Muscle layer of colon (tissue), 2 donors: ENCODE results near the gene ZDHHC17.

Experiments
- H3K27ac ChIP-seq: one replicate; pipeline ENCODE4 v1.7.0; 2013; ENCODE audit warnings: low read depth, mild to moderate bottlenecking, low read length, moderate library complexity
- H3K27me3 ChIP-seq, 2 donors: one replicate each; pipeline ENCODE4 v1.7.0; 2013; ENCODE audit warnings: low read length in 2 of 2, mild to moderate bottlenecking in 2 of 2; ENCODE audit not compliant: insufficient read depth in 2 of 2, control insufficient read depth in 1 of 2
- H3K36me3 ChIP-seq: one replicate; pipeline ENCODE4 v1.7.0; 2013; ENCODE audit warnings: mild to moderate bottlenecking, low read length; ENCODE audit not compliant: insufficient read depth
- H3K4me1 ChIP-seq: one replicate; pipeline ENCODE4 v1.7.0; 2013; ENCODE audit warnings: mild to moderate bottlenecking, low read length; ENCODE audit not compliant: insufficient read depth
- H3K4me3 ChIP-seq, 2 donors: one replicate each; pipeline ENCODE4 v1.7.0; 2013; ENCODE audit warnings: low read length in 2 of 2, low read depth in 1 of 2, mild to moderate bottlenecking in 1 of 2, moderate library complexity in 1 of 2
- H3K9ac ChIP-seq: one replicate; pipeline ENCODE4 v1.7.0; 2013; ENCODE audit warnings: low read length
- H3K9me3 ChIP-seq: one replicate; pipeline ENCODE4 v1.7.0; 2013; ENCODE audit warnings: mild to moderate bottlenecking, low read length
- donor health status: abdominal sarcoma.
- donor health status: Adenocarcinoma of cecum.

ZDHHC17 gene

DNA sequence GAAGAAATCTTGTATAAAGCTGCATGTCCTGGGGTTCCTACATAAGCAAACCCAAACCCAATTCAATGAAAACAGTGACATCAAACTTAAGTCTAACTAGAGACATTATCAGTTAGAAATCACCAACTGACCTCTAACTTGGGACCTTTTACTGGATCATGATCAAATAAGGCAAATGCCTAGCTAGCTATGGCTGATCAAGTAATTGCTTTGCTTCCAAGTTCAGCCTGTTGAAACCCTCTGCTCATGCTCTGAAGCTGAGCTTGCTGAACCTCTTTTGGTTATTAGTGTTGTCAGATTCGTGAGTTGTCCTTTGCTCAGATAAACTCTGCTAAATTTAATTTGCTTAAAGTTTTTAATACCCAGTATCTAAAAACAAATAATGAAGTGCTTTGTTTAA lies 28.9 kb downstream of the ZDHHC17 start:
- Histone ChIP-seq H3K4me3 (no peak overlapping the region), H3K36me3 (no peaks in the 10 kb centered on the region), H3K9me3 (no peaks in the 10 kb centered on the region), H3K27ac (no peak overlapping the region), H3K9ac (no peak overlapping the region), H3K27me3 (no peaks in the 10 kb centered on the region), H3K4me1 (peaks cover 24% of the 10 kb centered on the region)

GRCh38 chr12:76798864-76799263 lies 34.9 kb downstream of the ZDHHC17 start:
- peaks cover 7% of the 10 kb centered on the region for H3K9me3 ChIP-seq

GRCh38 chr12:76799362-76799761 lies 35.4 kb downstream of the ZDHHC17 start:
- Histone ChIP-seq H3K9ac (no peak overlapping the region), H3K27me3 (no peaks in the 10 kb centered on the region), H3K9me3 (peaks cover 7% of the 10 kb centered on the region), H3K4me3 (no peak overlapping the region), H3K4me1 (peaks cover 4% of the 10 kb centered on the region), H3K36me3 (peaks cover 17% of the 10 kb centered on the region), H3K27ac (no peak overlapping the region)

More at GRCh38 chr12:76798864-76799263, 34.9 kb downstream of the ZDHHC17 start:
- H3K27me3 ChIP-seq: no peaks in the 10 kb centered on the region
- H3K4me1 ChIP-seq: peaks cover 4% of the 10 kb centered on the region
- no peak overlapping the region for H3K4me3 ChIP-seq
- peaks cover 17% of the 10 kb centered on the region for H3K36me3 ChIP-seq
- no peak overlapping the region for H3K9ac ChIP-seq
- no peak overlapping the region for H3K27ac ChIP-seq

DNA sequence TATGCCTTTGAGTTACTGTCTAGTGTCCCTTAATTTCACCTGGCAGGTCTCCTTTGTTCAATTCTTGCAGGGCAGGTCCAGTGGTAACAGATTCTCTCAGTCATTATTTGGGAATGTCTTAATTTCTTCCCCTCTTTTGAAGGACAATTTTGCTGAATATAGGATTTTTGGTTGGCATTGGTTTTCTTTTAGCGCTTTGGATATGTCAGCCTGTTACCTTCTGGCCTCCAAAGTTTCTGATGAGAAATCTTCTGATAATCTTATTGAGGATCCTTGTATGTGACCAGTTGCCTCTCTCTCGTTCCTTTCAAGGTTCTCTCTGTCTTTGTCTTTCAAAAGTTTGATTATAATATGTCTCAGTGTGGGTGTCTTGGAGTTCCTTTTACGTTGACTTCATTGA lies 38.1 kb downstream of the ZDHHC17 start:
- Histone ChIP-seq H3K27ac (no peak overlapping the region), H3K4me3 (no peak overlapping the region), H3K9me3 (peaks cover 7% of the 10 kb centered on the region), H3K9ac (no peak overlapping the region), H3K4me1 (no peaks in the 10 kb centered on the region), H3K27me3 (no peaks in the 10 kb centered on the region), H3K36me3 (peaks cover 30% of the 10 kb centered on the region)

DNA sequence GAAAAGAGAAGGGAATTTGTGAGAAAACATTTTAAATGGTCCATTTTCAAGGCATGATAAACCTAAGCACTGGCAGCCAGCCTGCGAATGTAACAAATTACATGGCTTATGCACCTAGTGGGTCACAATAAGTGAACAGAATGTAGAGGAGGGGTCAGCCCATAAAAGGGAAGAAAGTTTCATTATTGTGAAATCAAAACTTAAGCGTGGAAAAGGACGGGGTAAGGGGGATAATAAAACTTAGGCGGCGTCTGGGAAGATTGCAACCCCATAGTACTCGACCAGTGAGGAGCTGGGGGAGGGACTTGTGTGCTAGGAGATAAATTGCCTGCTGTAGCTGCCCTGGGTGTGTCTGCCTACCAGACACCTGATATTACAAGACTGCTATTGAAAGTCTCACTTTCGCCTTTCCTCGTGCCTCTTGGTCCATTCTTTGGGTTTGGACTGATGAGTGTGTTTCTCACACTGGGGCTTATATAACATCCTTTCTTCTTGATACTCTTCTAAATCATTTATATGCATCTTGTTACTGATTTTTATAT lies 40.6 kb downstream of the ZDHHC17 start:
- Histone ChIP-seq H3K27me3 (no peaks in the 10 kb centered on the region), H3K27ac (no peak overlapping the region), H3K9me3 (peaks cover 7% of the 10 kb centered on the region), H3K4me1 (no peaks in the 10 kb centered on the region), H3K36me3 (peaks cover 17% of the 10 kb centered on the region), H3K4me3 (no peak overlapping the region), H3K9ac (no peak overlapping the region)

DNA sequence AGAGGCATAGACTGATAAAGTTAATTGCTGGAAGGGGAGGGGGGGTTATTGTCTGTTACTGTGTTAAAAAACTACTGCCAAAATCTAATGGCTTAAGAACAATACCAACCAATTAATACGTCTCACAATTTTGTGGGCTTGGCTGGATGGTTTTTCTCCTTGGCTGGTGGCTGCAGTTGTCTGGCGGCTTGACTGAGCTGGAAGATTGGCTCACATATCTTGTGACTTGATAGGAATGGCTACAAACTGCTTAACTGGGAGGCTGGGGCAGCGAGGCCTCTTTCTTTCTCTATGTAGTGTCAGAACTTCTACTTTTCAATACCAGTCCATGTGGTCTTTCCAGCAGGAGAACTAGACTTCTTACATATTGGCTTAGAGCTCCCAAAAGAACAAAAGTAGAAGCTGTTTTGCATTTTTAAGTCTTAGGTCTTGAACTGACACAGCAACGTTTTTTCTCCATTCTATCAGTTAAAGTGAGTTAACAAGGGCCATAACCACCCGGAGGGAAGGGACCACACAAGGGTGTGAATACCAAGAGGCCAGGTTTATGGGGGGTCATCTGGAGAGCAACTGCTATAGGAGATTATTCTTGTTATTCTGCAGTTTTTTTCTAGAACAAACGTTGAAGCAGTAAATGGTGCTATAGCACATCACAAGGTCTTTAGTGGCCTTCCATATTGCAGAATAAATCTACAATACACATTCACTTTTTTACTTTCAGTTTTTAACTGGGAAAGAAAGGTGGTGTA lies 46.9 kb downstream of the ZDHHC17 start:
- Histone ChIP-seq H3K27me3 (no peaks in the 10 kb centered on the region), H3K9me3 (no peaks in the 10 kb centered on the region), H3K9ac (no peak overlapping the region), H3K27ac (no peak overlapping the region), H3K36me3 (peaks cover 13% of the 10 kb centered on the region), H3K4me3 (no peak overlapping the region), H3K4me1 (no peaks in the 10 kb centered on the region)

GRCh38 chr12:76811976-76812375 lies 48.1 kb downstream of the ZDHHC17 start:
- H3K27me3 ChIP-seq: no peaks in the 10 kb centered on the region
- H3K27ac ChIP-seq: no peak overlapping the region
- H3K36me3 ChIP-seq: peaks cover 10% of the 10 kb centered on the region
- no peak overlapping the region for H3K4me3 ChIP-seq
- H3K9ac ChIP-seq: no peak overlapping the region
- H3K4me1 ChIP-seq: no peaks in the 10 kb centered on the region
- no peaks in the 10 kb centered on the region for H3K9me3 ChIP-seq

- Histone ChIP-seq H3K9ac (no peak overlapping the region), H3K27ac (no peak overlapping the region), H3K9me3 (no peaks in the 10 kb centered on the region), H3K4me3 (no peak overlapping the region), H3K27me3 (no peaks in the 10 kb centered on the region), H3K4me1 (no peaks in the 10 kb centered on the region), H3K36me3 (peaks cover 6% of the 10 kb centered on the region)
Measured at GRCh38 chr12:76813265-76813664, 49.4 kb downstream of the ZDHHC17 start.

DNA sequence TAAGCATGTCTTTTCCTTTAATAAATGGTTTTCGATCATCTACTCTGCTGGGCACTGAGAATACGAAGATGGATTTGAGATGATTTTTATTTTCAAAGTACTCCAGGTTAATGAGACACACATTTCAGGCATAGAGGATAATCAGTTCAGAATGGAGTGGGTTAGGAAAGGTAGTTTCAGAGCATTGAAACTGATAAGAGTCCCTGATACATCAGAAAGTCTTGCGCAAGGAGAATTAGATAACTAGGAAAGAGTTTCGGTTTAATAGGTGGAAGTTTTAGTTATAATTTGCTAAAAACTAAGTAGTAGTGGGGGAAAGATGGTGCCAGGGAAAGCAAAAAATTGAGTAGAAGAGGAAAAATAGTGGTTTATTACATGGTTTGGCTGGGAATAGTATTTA lies 50.1 kb downstream of the ZDHHC17 start:
- no peaks in the 10 kb centered on the region for H3K27me3 ChIP-seq
- H3K4me3 ChIP-seq: no peak overlapping the region
- peaks cover 6% of the 10 kb centered on the region for H3K36me3 ChIP-seq
- no peak overlapping the region for H3K9ac ChIP-seq
- H3K4me1 ChIP-seq: no peaks in the 10 kb centered on the region
- no peak overlapping the region for H3K27ac ChIP-seq
- no peaks in the 10 kb centered on the region for H3K9me3 ChIP-seq

DNA sequence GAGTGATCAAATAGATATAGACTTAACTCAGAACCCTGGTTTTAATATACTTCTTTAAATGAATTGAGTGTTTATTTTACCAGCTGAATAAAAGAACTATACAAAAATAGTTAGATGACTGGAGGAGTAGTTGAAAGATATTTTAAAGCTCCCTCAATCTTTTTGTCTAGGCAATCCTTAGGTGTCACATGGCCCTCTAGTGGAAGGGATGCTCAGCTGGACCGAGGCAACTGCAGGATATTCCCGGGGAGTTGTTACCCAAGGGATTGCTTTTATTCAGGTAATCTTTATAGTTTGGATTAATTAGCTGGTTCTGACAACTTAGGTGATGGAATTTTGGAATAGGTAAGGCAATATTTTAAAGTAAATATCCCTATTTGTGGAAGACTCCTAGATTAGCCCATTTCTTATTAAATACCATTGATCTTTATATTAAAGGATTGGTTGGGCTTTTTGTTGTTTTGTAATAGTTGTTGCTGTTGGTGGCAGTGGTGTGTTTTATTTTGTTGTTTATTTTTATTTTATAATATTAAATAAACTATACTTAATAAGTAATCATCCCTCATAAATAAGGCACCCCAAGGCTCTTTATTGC lies 57.1 kb downstream of the ZDHHC17 start:
- no peak overlapping the region for H3K4me3 ChIP-seq
- no peak overlapping the region for H3K9ac ChIP-seq
- no peak overlapping the region for H3K27ac ChIP-seq
- H3K36me3 ChIP-seq: peaks cover 3% of the 10 kb centered on the region
- H3K4me1 ChIP-seq: no peaks in the 10 kb centered on the region
- no peaks in the 10 kb centered on the region for H3K9me3 ChIP-seq
- no peaks in the 10 kb centered on the region for H3K27me3 ChIP-seq

DNA sequence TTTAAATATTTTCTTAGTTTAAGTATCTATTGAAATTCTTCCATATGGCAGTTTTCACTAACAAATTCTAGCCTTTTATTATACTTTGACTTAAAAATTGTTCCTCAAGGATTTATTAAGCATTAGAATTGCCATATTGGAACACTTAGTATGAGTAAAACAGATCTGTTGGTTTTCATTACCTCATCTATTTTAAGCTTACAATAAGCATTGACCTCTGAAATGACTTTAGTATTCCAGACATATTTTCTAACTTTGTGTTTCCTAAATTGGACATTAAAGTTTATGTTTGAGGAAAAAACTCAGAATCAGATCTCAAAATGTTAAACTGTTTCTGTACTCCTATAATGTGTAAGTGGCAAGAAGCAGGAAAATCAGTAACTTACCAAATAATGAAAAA lies 66.5 kb downstream of the ZDHHC17 start:
- no peak overlapping the region for H3K4me3 ChIP-seq
- no peak overlapping the region for H3K9ac ChIP-seq
- no peaks in the 10 kb centered on the region for H3K9me3 ChIP-seq
- no peak overlapping the region for H3K27ac ChIP-seq
- H3K4me1 ChIP-seq: no peaks in the 10 kb centered on the region
- peaks cover 20% of the 10 kb centered on the region for H3K36me3 ChIP-seq
- no peaks in the 10 kb centered on the region for H3K27me3 ChIP-seq

DNA sequence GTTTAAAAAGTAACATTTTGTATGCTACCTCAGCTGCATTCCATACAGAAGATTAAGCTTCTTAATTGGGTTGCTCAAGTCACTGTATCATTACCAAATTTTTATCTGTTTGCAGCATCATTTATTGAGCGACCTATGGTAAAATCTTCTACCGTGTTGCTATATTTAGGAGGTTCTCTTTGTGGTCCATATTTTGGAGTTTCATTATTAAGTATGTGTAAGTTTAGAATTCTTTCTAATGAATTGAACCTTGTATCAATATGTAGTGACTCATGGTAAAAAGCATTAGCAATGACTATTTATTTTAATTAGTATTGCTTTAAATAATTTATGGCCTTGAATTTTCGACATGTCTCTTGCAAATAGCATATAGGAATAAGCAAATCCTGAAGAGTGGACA lies 72.7 kb downstream of the ZDHHC17 start:
- Histone ChIP-seq H3K36me3 (peaks cover 8% of the 10 kb centered on the region), H3K9me3 (no peaks in the 10 kb centered on the region), H3K9ac (no peak overlapping the region), H3K27me3 (no peaks in the 10 kb centered on the region), H3K4me1 (no peaks in the 10 kb centered on the region), H3K4me3 (no peak overlapping the region), H3K27ac (no peak overlapping the region)
